Hepatocyte (in vitro differentiated cells): ENCODE measurements around the gene SH2D7. TPM values are rescaled to one million over a fixed set of nuclear protein-coding genes. Genes with fewer than 3 reads are reported as not detected.

Experiments used
- DNase-seq: peaks from one replicate; pipeline ENCODE4 v3.0.0-alpha.2; 2016; ENCODE audit warnings: low spot score
- H2AFZ ChIP-seq: fragments of 200-600 bp; sonication (generic); 2 replicates; pipeline ENCODE4 v1.6.0; 2016; ENCODE audit warnings: antibody characterized with exemption, mild to moderate bottlenecking
- H3K27ac ChIP-seq: fragments of 200-600 bp; sonication (generic); 2 replicates; pipeline ENCODE4 v1.5.1; 2016; ENCODE audit warnings: mild to moderate bottlenecking
- H3K27me3 ChIP-seq: fragments of 200-600 bp; sonication (generic); 2 replicates; pipeline ENCODE4 v1.6.1; 2016
- H3K36me3 ChIP-seq: fragments of 200-600 bp; sonication (generic); replicated peaks from 2 replicates; pipeline ENCODE4 v1.5.1; 2016; ENCODE audit warnings: low read depth; ENCODE audit not compliant: insufficient read depth
- H3K4me1 ChIP-seq: fragments of 200-600 bp; sonication (generic); 2 replicates; pipeline ENCODE4 v1.5.1; 2016; ENCODE audit warnings: mild to moderate bottlenecking, moderate library complexity; ENCODE audit not compliant: insufficient read depth
- H3K4me2 ChIP-seq: fragments of 200-600 bp; sonication (generic); 2 replicates; pipeline ENCODE4 v1.6.0; 2016
- H3K4me3 ChIP-seq: fragments of 200-600 bp; sonication (generic); 2 replicates; pipeline ENCODE4 v1.5.1; 2016; ENCODE audit warnings: mild to moderate bottlenecking
- H3K79me2 ChIP-seq: fragments of 200-600 bp; sonication (generic); 2 replicates; pipeline ENCODE4 v1.6.0; 2017; ENCODE audit warnings: mild to moderate bottlenecking
- H3K9me2 ChIP-seq: fragments of 200-600 bp; sonication (generic); replicated peaks from 2 replicates; pipeline ENCODE4 v1.6.0; 2017; ENCODE audit warnings: mild to moderate bottlenecking; ENCODE audit not compliant: insufficient read depth
- H3K9me3 ChIP-seq: fragments of 200-600 bp; sonication (generic); 2 replicates; pipeline ENCODE4 v1.5.1; 2016; ENCODE audit warnings: low read depth, mild to moderate bottlenecking
- H4K20me1 ChIP-seq: fragments of 200-600 bp; sonication (generic); 2 replicates; pipeline ENCODE4 v1.6.0; 2016; ENCODE audit warnings: mild to moderate bottlenecking; ENCODE audit not compliant: insufficient read depth, poor library complexity, severe bottlenecking
- EZH2 ChIP-seq: fragments of 200-600 bp; sonication (generic); IDR thresholded peaks from 2 replicates; pipeline ENCODE4 v1.6.1; 2016; ENCODE audit warnings: antibody characterized with exemption, mild to moderate bottlenecking, borderline replicate concordance
- EZH2phosphoT487 ChIP-seq: fragments of 200-600 bp; sonication (generic); IDR thresholded peaks from one replicate; pipeline ENCODE4 v1.6.1; 2018; ENCODE audit warnings: antibody characterized with exemption, mild to moderate bottlenecking, low read depth, moderate library complexity; ENCODE audit not compliant: unreplicated experiment, severe bottlenecking
- WGBS: methylation state at CpG from one replicate; pipeline ENCODE4 v1.1.6; 2016; ENCODE audit warnings: low lambda C conversion rate; ENCODE audit errors: missing lambda C conversion rate; 5-methylcytosine and 5-hydroxymethylcytosine counted together
- polyA plus RNA-seq: library from polyadenylated mRNA; unstranded; fragments of >200 nt; fragmentation: Nextera tagmentation; extraction: Ambion mirVana; gene quantifications from 2 replicates; pipeline ENCODE4 v1.2.1, GENCODE V29; 2016
- total RNA-seq: library from RNA; depleted of rRNA; stranded (reverse); fragments of >200 nt; gene quantifications from 2 replicates; pipeline ENCODE4 v1.2.3, GENCODE V29; 2014
- TF ChIP-seq, protein P1 (sequence below): fragments of 200-600 bp; sonication (generic); IDR thresholded peaks from 2 replicates; pipeline ENCODE4 v1.5.1; 2016; ENCODE audit warnings: antibody characterized with exemption, mild to moderate bottlenecking; ENCODE audit not compliant: poor library complexity

SH2D7 gene
- total and polyA plus RNA-seq, 2 experiments from 2014 or later: 0.22 TPM; not detected in 1

GRCh38 chr15:78100886-78101285, 8.5 kb downstream of the SH2D7 start:
- DNase-seq: no peak
- Histone ChIP-seq H3K79me2 (no peaks in the 10 kb centered on the region), H3K4me1 (no peaks in the 10 kb centered on the region), H3K9me3 (no peaks in the 10 kb centered on the region), H2AFZ (no peak overlapping the region), H3K9me2 (no peaks in the 10 kb centered on the region), H3K27ac (no peak overlapping the region), H3K27me3 (no peaks in the 10 kb centered on the region), H4K20me1 (no peaks in the 10 kb centered on the region), H3K4me2 (no peak overlapping the region), H3K36me3 (no peaks in the 10 kb centered on the region), H3K4me3 (no peak overlapping the region)
- 92% methylated on average over 2 of the region's 2 CpGs for WGBS
- no peak for TF ChIP-seq EZH2
- TF ChIP-seq EZH2phosphoT487: no peak
- TF ChIP-seq, protein P1, sequence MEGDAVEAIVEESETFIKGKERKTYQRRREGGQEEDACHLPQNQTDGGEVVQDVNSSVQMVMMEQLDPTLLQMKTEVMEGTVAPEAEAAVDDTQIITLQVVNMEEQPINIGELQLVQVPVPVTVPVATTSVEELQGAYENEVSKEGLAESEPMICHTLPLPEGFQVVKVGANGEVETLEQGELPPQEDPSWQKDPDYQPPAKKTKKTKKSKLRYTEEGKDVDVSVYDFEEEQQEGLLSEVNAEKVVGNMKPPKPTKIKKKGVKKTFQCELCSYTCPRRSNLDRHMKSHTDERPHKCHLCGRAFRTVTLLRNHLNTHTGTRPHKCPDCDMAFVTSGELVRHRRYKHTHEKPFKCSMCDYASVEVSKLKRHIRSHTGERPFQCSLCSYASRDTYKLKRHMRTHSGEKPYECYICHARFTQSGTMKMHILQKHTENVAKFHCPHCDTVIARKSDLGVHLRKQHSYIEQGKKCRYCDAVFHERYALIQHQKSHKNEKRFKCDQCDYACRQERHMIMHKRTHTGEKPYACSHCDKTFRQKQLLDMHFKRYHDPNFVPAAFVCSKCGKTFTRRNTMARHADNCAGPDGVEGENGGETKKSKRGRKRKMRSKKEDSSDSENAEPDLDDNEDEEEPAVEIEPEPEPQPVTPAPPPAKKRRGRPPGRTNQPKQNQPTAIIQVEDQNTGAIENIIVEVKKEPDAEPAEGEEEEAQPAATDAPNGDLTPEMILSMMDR: no peak

- Histone ChIP-seq H3K4me3 (no peak overlapping the region), H3K4me2 (no peak overlapping the region), H3K36me3 (no peaks in the 10 kb centered on the region), H4K20me1 (no peaks in the 10 kb centered on the region), H2AFZ (no peak overlapping the region), H3K9me2 (no peaks in the 10 kb centered on the region), H3K27me3 (no peaks in the 10 kb centered on the region), H3K4me1 (no peaks in the 10 kb centered on the region), H3K27ac (no peak overlapping the region), H3K9me3 (no peaks in the 10 kb centered on the region), H3K79me2 (no peaks in the 10 kb centered on the region)
- WGBS: 92% methylated on average over 5 of the region's 5 CpGs
- TF ChIP-seq EZH2phosphoT487: no peak
- TF ChIP-seq, protein P1: no peak
- no peak for TF ChIP-seq EZH2
- DNase-seq: no peak
Observed at GRCh38 chr15:78101423-78102105, 9.2 kb downstream of the SH2D7 start.

DNA sequence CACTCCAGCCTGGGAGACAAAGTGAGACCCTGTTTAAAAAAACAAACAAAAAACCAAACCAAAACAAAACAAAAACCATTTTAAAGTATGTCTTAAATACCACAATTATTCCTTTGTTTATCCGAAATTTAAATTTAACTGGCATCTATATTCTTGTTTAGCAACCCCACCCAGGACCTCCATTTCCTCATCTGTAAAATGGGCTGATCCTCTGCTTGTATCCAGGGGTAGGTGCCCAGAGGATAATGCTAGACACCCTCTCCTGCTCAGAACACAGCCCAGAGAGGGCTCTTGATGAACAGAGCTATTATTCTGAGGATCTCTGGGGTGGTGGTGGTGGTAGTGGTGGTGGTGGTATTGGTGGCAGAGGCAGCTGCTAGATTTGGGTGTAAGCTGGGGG, 9.8 kb downstream of the SH2D7 start:
- Histone ChIP-seq H3K27me3 (no peaks in the 10 kb centered on the region), H3K4me2 (no peak overlapping the region), H3K4me3 (no peak overlapping the region), H3K79me2 (no peaks in the 10 kb centered on the region), H3K4me1 (no peaks in the 10 kb centered on the region), H3K27ac (no peak overlapping the region), H3K9me3 (no peaks in the 10 kb centered on the region), H4K20me1 (no peaks in the 10 kb centered on the region), H3K9me2 (no peaks in the 10 kb centered on the region), H2AFZ (no peak overlapping the region), H3K36me3 (no peaks in the 10 kb centered on the region)
- 85% methylated on average over 1 of the region's 1 CpG for WGBS
- TF ChIP-seq, protein P1: no peak
- TF ChIP-seq EZH2 (no peak), EZH2phosphoT487 (no peak)
- DNase-seq: no peak
